C1 segment of cervical spinal cord (tissue), 14 donors: ENCODE results near the gene MAP3K6.

Source experiments
- DNase-seq, 14 donors: peaks; one replicate each; lab custom pipeline; 2025; lab: John Stamatoyannopoulos, UW

MAP3K6 gene

GRCh38 chr1:27336756-27337155 is 30.0 kb downstream of the MAP3K6 start:
- no peak for DNase-seq

GRCh38 chr1:27335506-27336422 is 31.0 kb downstream of the MAP3K6 start:
- DNase-seq: no peak

- no peak for DNase-seq
These were observed 33.0 kb downstream of the MAP3K6 start for GRCh38 chr1:27333717-27334279.

GRCh38 chr1:27332536-27333281 is 34.1 kb downstream of the MAP3K6 start:
- peak in 3 of 14 donors; percentile 9 to 34 (median 30) for DNase-seq

- DNase-seq: peak in 1 of 14 donors; percentile 9
These were observed 34.8 kb downstream of the MAP3K6 start for GRCh38 chr1:27331922-27332321.

GRCh38 chr1:27331426-27331825 is 35.3 kb downstream of the MAP3K6 start:
- no peak for DNase-seq

- no peak for DNase-seq
These were observed 36.0 kb downstream of the MAP3K6 start for GRCh38 chr1:27330786-27331185.

- no peak for DNase-seq
These were observed 38.8 kb downstream of the MAP3K6 start for GRCh38 chr1:27327964-27328363.

- DNase-seq: no peak
These were observed 41.5 kb downstream of the MAP3K6 start for GRCh38 chr1:27325286-27325685.

- DNase-seq: peak in 2 of 14 donors; percentile 24 to 57
These were observed 44.1 kb downstream of the MAP3K6 start for GRCh38 chr1:27322569-27323240.

- DNase-seq: peak; percentile 81 to 99 (median 94)
These were observed 44.8 kb downstream of the MAP3K6 start, which contains the start of gene TMEM222 for GRCh38 chr1:27321813-27322568. TSS of gene TMEM222 (plus strand) at chr1:27322163. CDS start at chr1:27322198, 35 bp downstream.

GRCh38 chr1:27318596-27318995 is 48.2 kb downstream of the MAP3K6 start:
- DNase-seq: peak in 2 of 14 donors; percentile 36 to 98

GRCh38 chr1:27318136-27318535 is 48.6 kb downstream of the MAP3K6 start:
- DNase-seq: peak in 1 of 14 donors; percentile 82

GRCh38 chr1:27316860-27317259 is 49.9 kb downstream of the MAP3K6 start:
- DNase-seq: no peak

GRCh38 chr1:27314737-27315136 is 52.0 kb downstream of the MAP3K6 start:
- DNase-seq: no peak

GRCh38 chr1:27314169-27314568 is 52.6 kb downstream of the MAP3K6 start:
- DNase-seq: no peak

- no peak for DNase-seq
These were observed 58.7 kb downstream of the MAP3K6 start for GRCh38 chr1:27307874-27308598.

GRCh38 chr1:27306892-27307761 is 59.6 kb downstream of the MAP3K6 start:
- DNase-seq: no peak

GRCh38 chr1:27306071-27306470 is 60.7 kb downstream of the MAP3K6 start:
- DNase-seq: no peak
